IMR-90 (cell line): ENCODE results near the gene PGLYRP3. TPM values are rescaled to one million over a fixed set of nuclear protein-coding genes. Genes with fewer than 3 reads are reported as not detected.

Source experiments
- ATAC-seq: fragments of 200-7000 bp; cut with Tn5 transposase; 2 replicates; pipeline ENCODE4 v1.9.1; 2020; ENCODE audit warnings: low read depth, mild to moderate bottlenecking, moderate library complexity
- BruUV-seq: library from RNA; stranded (reverse); fragments of 400-500 nt; replicated peaks from 2 replicates; lab custom pipeline; 2021; lab: Mats Ljungman, UMichigan
- CTCF ChIA-PET: fragments of 300-600 bp; formaldehyde crosslinking; extraction: SDS; loops from one replicate; lab custom pipeline; 2021; ENCODE audit warnings: antibody characterized with exemption; lab: Yijun Ruan, JAX
- POLR2A ChIA-PET: fragments of 300-600 bp; sonication (Branson Sonifier 250); formaldehyde crosslinking; loops from one replicate; lab custom pipeline; 2022; ENCODE audit warnings: antibody characterized with exemption; ENCODE audit not compliant: unreplicated experiment; lab: Charles Lee
- DNase-seq: peaks from one replicate; pipeline ENCODE4 v3.0.0; 2013
- H2AFZ ChIP-seq: replicated peaks from 2 replicates; pipeline ENCODE3; 2013; ENCODE audit warnings: low read length, mild to moderate bottlenecking; ENCODE audit not compliant: poor library complexity
- H2AK5ac ChIP-seq: 2 replicates; pipeline ENCODE4 v1.6.1; 2013; ENCODE audit warnings: low read depth, low read length, inconsistent platforms
- H2AK9ac ChIP-seq: replicated peaks from 2 replicates; pipeline ENCODE3; 2013; ENCODE audit warnings: mild to moderate bottlenecking, low read depth, low read length, moderate library complexity; ENCODE audit not compliant: poor library complexity
- H2BK120ac ChIP-seq: 2 replicates; pipeline ENCODE4 v1.6.1; 2013; ENCODE audit warnings: low read depth, low read length, inconsistent platforms
- H2BK15ac ChIP-seq: 3 replicates; pipeline ENCODE4 v1.6.1; 2013; ENCODE audit warnings: low read depth, low read length, inconsistent platforms
- H2BK20ac ChIP-seq: 2 replicates; pipeline ENCODE4 v1.6.1; 2013; ENCODE audit warnings: low read depth, mild to moderate bottlenecking, inconsistent platforms, low read length, moderate library complexity
- H2BK5ac ChIP-seq: 2 replicates; pipeline ENCODE4 v1.6.1; 2013; ENCODE audit warnings: mild to moderate bottlenecking, low read depth, low read length, inconsistent platforms; ENCODE audit not compliant: poor library complexity, severe bottlenecking
- H3K14ac ChIP-seq: replicated peaks from 2 replicates; pipeline ENCODE4 v1.6.1; 2013; ENCODE audit warnings: low read depth, low read length, inconsistent platforms
- H3K18ac ChIP-seq: 2 replicates; pipeline ENCODE4 v1.6.1; 2013; ENCODE audit warnings: low read depth, low read length, control low read depth
- H3K23ac ChIP-seq: 2 replicates; pipeline ENCODE4 v1.6.1; 2013; ENCODE audit warnings: low read depth, low read length, inconsistent platforms
- H3K27ac ChIP-seq: 2 replicates; pipeline ENCODE4 v1.5.1; 2013; ENCODE audit warnings: mild to moderate bottlenecking, control low read depth, low read length; ENCODE audit not compliant: insufficient read depth
- H3K27me3 ChIP-seq: 2 replicates; pipeline ENCODE4 v1.6.1; 2013; ENCODE audit warnings: low read length; ENCODE audit not compliant: control insufficient read depth, insufficient read depth
- H3K36me3 ChIP-seq: 2 replicates; pipeline ENCODE4 v1.6.1; 2013; ENCODE audit warnings: low read length, mixed read lengths; ENCODE audit not compliant: control insufficient read depth, insufficient read depth
- H3K4ac ChIP-seq: 2 replicates; pipeline ENCODE4 v1.6.1; 2013; ENCODE audit warnings: low read depth, low read length, inconsistent platforms
- H3K4me1 ChIP-seq: 2 replicates; pipeline ENCODE4 v1.6.1; 2013; ENCODE audit warnings: low read length, mixed read lengths; ENCODE audit not compliant: control insufficient read depth, insufficient read depth
- H3K4me2 ChIP-seq: 2 replicates; pipeline ENCODE4 v1.6.1; 2013; ENCODE audit warnings: low read depth, mild to moderate bottlenecking, control low read depth, low read length, moderate library complexity
- H3K4me3 ChIP-seq: 2 replicates; pipeline ENCODE4 v1.5.1; 2013; ENCODE audit warnings: low read depth, mild to moderate bottlenecking, control low read depth, low read length, moderate library complexity; ENCODE audit not compliant: insufficient read depth
- H3K56ac ChIP-seq: 2 replicates; pipeline ENCODE4 v1.6.1; 2013; ENCODE audit warnings: low read length, inconsistent platforms; ENCODE audit not compliant: insufficient read depth; ENCODE audit errors: extremely low read depth
- H3K79me1 ChIP-seq, 2 experiments: 2 replicates each; pipeline ENCODE4 v1.6.1; 2013; ENCODE audit warnings: low read length in 2 of 2, inconsistent platforms in 1 of 2, low read depth in 1 of 2
- H3K9ac ChIP-seq: 2 replicates; pipeline ENCODE4 v1.6.1; 2013; ENCODE audit warnings: low read depth, low read length, control low read depth
- H3K9me1 ChIP-seq: 2 replicates; pipeline ENCODE4 v1.6.1; 2013; ENCODE audit warnings: low read length, inconsistent platforms; ENCODE audit not compliant: insufficient read depth
- H3K9me3 ChIP-seq: 2 replicates; pipeline ENCODE4 v1.6.1; 2013; ENCODE audit warnings: low read length; ENCODE audit not compliant: control insufficient read depth, insufficient read depth
- H4K20me1 ChIP-seq: 2 replicates; pipeline ENCODE4 v1.6.1; 2013; ENCODE audit warnings: low read length, inconsistent platforms; ENCODE audit not compliant: insufficient read depth
- H4K5ac ChIP-seq: 2 replicates; pipeline ENCODE4 v1.6.1; 2013; ENCODE audit warnings: mild to moderate bottlenecking, low read depth, low read length, control low read depth
- H4K8ac ChIP-seq, 2 experiments: 2 replicates each; pipeline ENCODE4 v1.6.1; 2013; ENCODE audit warnings: low read depth in 2 of 2, low read length in 2 of 2, control low read depth in 1 of 2, inconsistent platforms in 1 of 2
- H4K91ac ChIP-seq: 2 replicates; pipeline ENCODE4 v1.6.1; 2013; ENCODE audit warnings: low read depth, low read length, inconsistent platforms; ENCODE audit not compliant: insufficient read depth
- FOS ChIP-seq: fragments of 150-350 bp; IDR thresholded peaks from 2 replicates; pipeline ENCODE4 v1.6.1; 2016; ENCODE audit warnings: low read depth, low read length
- MAFK ChIP-seq: IDR thresholded peaks from 2 replicates; pipeline ENCODE4 v1.6.1; 2012; ENCODE audit warnings: low read depth, low read length, improper control_type of control experiment
- MXI1 ChIP-seq: IDR thresholded peaks from 2 replicates; pipeline ENCODE4 v1.6.1; 2012; ENCODE audit warnings: low read depth, mild to moderate bottlenecking, low read length, moderate library complexity, borderline replicate concordance
- NFE2L2 ChIP-seq: fragments of 150-350 bp; IDR thresholded peaks from 2 replicates; pipeline ENCODE4 v1.6.1; 2016; ENCODE audit warnings: low read depth, mild to moderate bottlenecking, low read length
- WGBS, 2 experiments: methylation state at CpG; one replicate each; pipeline versions ENCODE4 v1.1.5 to v1.1.7; 2013; ENCODE audit warnings: missing lambda C conversion rate in 2 of 2; ENCODE audit not compliant: insufficient read length in 1 of 2; ENCODE audit errors: extremely low coverage in 2 of 2; 5-methylcytosine and 5-hydroxymethylcytosine counted together
- dilution Hi-C: fragments of 300-500 bp; cut with HindIII; formaldehyde crosslinking; loops from one replicate; pipeline ENCODE4 v1.14.3; 2018; ENCODE audit warnings: low sequenced_read_pairs; ENCODE audit not compliant: unreplicated experiment
- in situ Hi-C: fragments of 300-500 bp; cut with MboI; formaldehyde crosslinking; loops from 3 replicates; pipeline ENCODE4 v1.14.3; 2019; ENCODE audit warnings: low sequenced_read_pairs, inconsistent platforms, mixed read lengths
- intact Hi-C: fragments of 100-400 bp; cut with micrococcal nuclease; formaldehyde crosslinking; loops from 2 replicates; pipeline ENCODE4 v1.10.0; 2022
- polyA plus RNA-seq, 3 experiments: library from polyadenylated mRNA; depleted of rRNA; stranded (reverse); fragments of >200 nt; gene quantifications; 2 replicates each; pipeline ENCODE4 v1.2.3, GENCODE V29; 2012; ENCODE audit warnings: low replicate concordance in 1 of 3
- total RNA-seq: library from RNA; depleted of rRNA; stranded (reverse); fragments of >200 nt; gene quantifications from 2 replicates; pipeline ENCODE4 v1.2.3, GENCODE V29; 2012
- TF ChIP-seq, protein P1 (sequence below): fragments of 150-350 bp; IDR thresholded peaks from 2 replicates; pipeline ENCODE4 v1.6.1; 2017; ENCODE audit warnings: mild to moderate bottlenecking, antibody characterized with exemption, low read length, low read depth

PGLYRP3 gene
- total and polyA plus RNA-seq, 2 of the 4 experiments (the other 2 are of a cell fraction), result not detected

DNA sequence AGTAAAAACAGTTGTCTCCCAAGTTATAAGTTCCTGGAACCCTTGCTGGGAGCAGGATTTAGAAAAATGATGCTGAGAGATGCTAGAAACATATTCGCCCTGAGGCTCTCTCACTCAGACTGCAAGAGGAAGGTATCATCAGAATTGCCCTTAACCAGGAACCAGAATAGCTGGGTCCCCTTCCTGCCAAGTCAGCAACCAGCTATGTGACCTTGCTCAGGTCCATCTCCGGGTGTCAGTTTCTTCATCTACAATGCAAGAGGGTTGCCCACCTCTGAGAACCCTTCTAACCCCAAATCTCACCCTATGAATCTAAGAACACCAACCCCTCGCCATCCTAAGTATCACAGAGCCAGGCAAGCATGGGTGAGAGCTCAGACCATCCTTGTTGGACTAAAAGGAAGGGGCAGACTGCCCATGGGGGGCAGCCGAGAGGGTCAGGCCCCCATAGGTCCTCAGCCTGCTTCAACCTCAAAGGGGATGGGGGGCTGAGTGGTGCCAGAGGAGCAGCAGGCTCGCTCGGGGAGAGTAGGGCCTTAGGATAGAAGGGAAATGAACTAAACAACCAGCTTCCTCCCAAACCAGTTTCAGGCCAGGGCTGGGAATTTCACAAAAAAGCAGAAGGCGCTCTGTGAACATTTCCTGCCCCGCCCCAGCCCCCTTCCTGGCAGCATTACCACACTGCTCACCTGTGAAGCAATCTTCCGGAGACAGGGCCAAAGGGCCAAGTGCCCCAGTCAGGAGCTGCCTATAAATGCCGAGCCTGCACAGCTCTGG lies 44.5 kb upstream of the PGLYRP3 start:
- no peak overlapping the region for H3K9ac ChIP-seq
- no peak overlapping the region for H3K14ac ChIP-seq
- no peaks in the 10 kb centered on the region for H3K79me1 ChIP-seq
- H4K5ac ChIP-seq, result no peak overlapping the region
- H3K4me1 ChIP-seq, result no peaks in the 10 kb centered on the region
- no peak overlapping the region for H2BK120ac ChIP-seq
- intact Hi-C loops (no loop called here), in situ Hi-C loops (no loop called here), dilution Hi-C loops (no loop called here)
- H3K23ac ChIP-seq, result no peak overlapping the region
- H4K20me1 ChIP-seq, result no peaks in the 10 kb centered on the region
- H3K36me3 ChIP-seq, result no peaks in the 10 kb centered on the region
- no peak overlapping the region for H4K91ac ChIP-seq
- TF ChIP-seq FOS, result no peak
- TF ChIP-seq, protein P1, sequence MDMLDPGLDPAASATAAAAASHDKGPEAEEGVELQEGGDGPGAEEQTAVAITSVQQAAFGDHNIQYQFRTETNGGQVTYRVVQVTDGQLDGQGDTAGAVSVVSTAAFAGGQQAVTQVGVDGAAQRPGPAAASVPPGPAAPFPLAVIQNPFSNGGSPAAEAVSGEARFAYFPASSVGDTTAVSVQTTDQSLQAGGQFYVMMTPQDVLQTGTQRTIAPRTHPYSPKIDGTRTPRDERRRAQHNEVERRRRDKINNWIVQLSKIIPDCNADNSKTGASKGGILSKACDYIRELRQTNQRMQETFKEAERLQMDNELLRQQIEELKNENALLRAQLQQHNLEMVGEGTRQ, result no peak
- no peak for TF ChIP-seq MXI1
- TF ChIP-seq NFE2L2, result no peak
- TF ChIP-seq MAFK, result no peak
- H3K4ac ChIP-seq, result no peak overlapping the region
- no TSS peak for BruUV-seq
- no peak overlapping the region for H2AK9ac ChIP-seq
- ATAC-seq (no peak), DNase-seq (no peak)
- no peak overlapping the region for H3K27ac ChIP-seq
- H3K27me3 ChIP-seq, result peaks cover 11% of the 10 kb centered on the region; the same call in 1 of the 2 replicates
- POLR2A ChIA-PET, result no interaction called here
- no peak overlapping the region for H2AFZ ChIP-seq
- H3K4me2 ChIP-seq, result no peak overlapping the region
- no peaks in the 10 kb centered on the region for H3K9me3 ChIP-seq
- 41% methylated on average over 4 of the region's 10 CpGs; no CpG with 5 or more reads in 1 of the 2 experiments for WGBS, 2 experiments
- H2BK5ac ChIP-seq, result no peak overlapping the region
- CTCF ChIA-PET, result interaction anchor here (0.6 to 1.8 kb wide), 2 partner anchors 135 to 138 kb away, joined by 4 to 7 read pairs; no protein-coding TSS in a partner anchor
- H2AK5ac ChIP-seq, result no peak overlapping the region
- H2BK15ac ChIP-seq, result no peak overlapping the region
- H3K18ac ChIP-seq, result no peak overlapping the region
- no peak overlapping the region for H3K4me3 ChIP-seq
- H3K56ac ChIP-seq, result no peak overlapping the region
- no peaks in the 10 kb centered on the region for H3K9me1 ChIP-seq
- no peak overlapping the region for H4K8ac ChIP-seq
- no peak overlapping the region for H2BK20ac ChIP-seq
